HEK293 (cell line): Measurements from ENCODE around the gene RER1.

Experiments
- CTCF ChIA-PET: fragments of 350-600 bp; formaldehyde crosslinking; extraction: SDS; loops from one replicate; lab custom pipeline; 2021; ENCODE audit warnings: antibody characterized with exemption; lab: Yijun Ruan, JAX
- POLR2A ChIA-PET: fragments of 300-600 bp; formaldehyde crosslinking; extraction: SDS; loops from one replicate; lab custom pipeline; 2020; ENCODE audit warnings: antibody characterized with exemption, inconsistent platforms; lab: Yijun Ruan, JAX
- H3K27ac ChIP-seq: fragments of 200-500 bp; sonication (Bioruptor generic); 2 replicates; pipeline ENCODE4 v1.5.1; 2014; ENCODE audit warnings: low read depth, low read length, control low read depth, inconsistent platforms; ENCODE audit errors: extremely low read depth
- H3K36me3 ChIP-seq, 2 experiments: fragments of 200-500 bp in 1 of 2; sonication (Bioruptor generic) in 1 of 2; 1 replicate in 1 of 2; 2 replicates in 1 of 2; pipeline ENCODE4 v1.5.1; 2014 to 2017; ENCODE audit warnings: inconsistent platforms in 2 of 2, low read length in 2 of 2; ENCODE audit not compliant: control insufficient read depth in 2 of 2, insufficient read depth in 1 of 2
- H3K4me1 ChIP-seq: fragments of 200-500 bp; sonication (Bioruptor generic); 2 replicates; pipeline ENCODE4 v1.5.1; 2014; ENCODE audit warnings: mild to moderate bottlenecking, low read length, inconsistent platforms; ENCODE audit not compliant: control insufficient read depth, insufficient read depth
- H3K4me3 ChIP-seq: 2 replicates; pipeline ENCODE4 v1.5.1; 2011; ENCODE audit warnings: low read depth, mild to moderate bottlenecking, control low read depth, low read length, moderate library complexity
- H3K9me3 ChIP-seq: fragments of 200-500 bp; sonication (Bioruptor generic); 2 replicates; pipeline ENCODE4 v1.5.1; 2014; ENCODE audit warnings: low read depth, low read length, inconsistent platforms; ENCODE audit not compliant: control insufficient read depth, insufficient read depth
- EGR2 ChIP-seq: fragments of 450-650 bp; formaldehyde crosslinking; IDR thresholded peaks from 2 replicates; pipeline ENCODE4 v1.5.1; 2016; ENCODE audit warnings: low read depth, missing biosample characterization, missing genetic modification characterization
- GLIS2 ChIP-seq: fragments of 450-650 bp; formaldehyde crosslinking; IDR thresholded peaks from 2 replicates; pipeline ENCODE4 v1.5.1; 2016; ENCODE audit warnings: missing biosample characterization, missing genetic modification characterization
- KLF8 ChIP-seq: fragments of 450-650 bp; formaldehyde crosslinking; IDR thresholded peaks from 2 replicates; pipeline ENCODE4 v1.5.1; 2016; ENCODE audit warnings: missing biosample characterization, missing genetic modification characterization
- PATZ1 ChIP-seq: fragments of 450-650 bp; formaldehyde crosslinking; IDR thresholded peaks from 2 replicates; pipeline ENCODE4 v1.5.1; 2016; ENCODE audit warnings: missing biosample characterization, missing genetic modification characterization
- SETDB1 ChIP-seq: IDR thresholded peaks from one replicate; pipeline ENCODE4 v1.6.1; 2017; ENCODE audit warnings: mild to moderate bottlenecking, low read length, moderate library complexity, mixed read lengths; ENCODE audit not compliant: insufficient read length
- YY2 ChIP-seq: fragments of 450-650 bp; formaldehyde crosslinking; IDR thresholded peaks from 2 replicates; pipeline ENCODE4 v1.5.1; 2016; ENCODE audit warnings: missing biosample characterization, missing genetic modification characterization
- ZFHX2 ChIP-seq: fragments of 450-650 bp; formaldehyde crosslinking; conservative IDR thresholded peaks from 2 replicates; pipeline ENCODE4 v1.5.1; 2016; ENCODE audit warnings: missing biosample characterization, missing genetic modification characterization
- ZIC2 ChIP-seq: fragments of 450-650 bp; formaldehyde crosslinking; IDR thresholded peaks from 2 replicates; pipeline ENCODE4 v1.5.1; 2016; ENCODE audit warnings: missing biosample characterization, missing genetic modification characterization
- ZNF311 ChIP-seq: fragments of 450-650 bp; formaldehyde crosslinking; IDR thresholded peaks from 2 replicates; pipeline ENCODE4 v1.5.1; 2017; ENCODE audit warnings: missing biosample characterization, missing genetic modification characterization, borderline replicate concordance
- ZNF350 ChIP-seq: fragments of 450-650 bp; formaldehyde crosslinking; IDR thresholded peaks from 2 replicates; pipeline ENCODE4 v1.5.0; 2017; ENCODE audit warnings: missing biosample characterization, mild to moderate bottlenecking, missing genetic modification characterization
- ZNF791 ChIP-seq: fragments of 450-650 bp; formaldehyde crosslinking; IDR thresholded peaks from 2 replicates; pipeline ENCODE4 v1.5.1; 2016; ENCODE audit warnings: missing biosample characterization, missing genetic modification characterization
- ZNF830 ChIP-seq: fragments of 450-650 bp; IDR thresholded peaks from 2 replicates; pipeline ENCODE4 v1.5.0; 2018; ENCODE audit warnings: missing biosample characterization, missing genetic modification characterization, low read depth, mild to moderate bottlenecking, moderate library complexity

The RER1 gene

GRCh38 chr1:2358651-2359640, 32.7 kb upstream of the RER1 start:
- peak; percentile 39; the same call in 1 of the 2 replicates for TF ChIP-seq EGR2 (tag by site-specific recombination)
- no peak for TF ChIP-seq ZIC2 (tag by site-specific recombination)
- 0 out of 2 replicates have a peak, but pooled peaks have one; percentile 22 for TF ChIP-seq GLIS2 (tag by site-specific recombination)
- peak; percentile 45 for TF ChIP-seq ZFHX2 (tag by site-specific recombination)
- TF ChIP-seq, all 188 proteins: peak for 3
- POLR2A ChIA-PET, result no interaction called here
- H3K36me3 ChIP-seq, result no peaks in the 10 kb centered on the region; a peak in 1 of 3 replicates
- CTCF ChIA-PET, result interaction anchor here (0.6 to 1.1 kb wide), 4 partner anchors 23 to 164 kb away, joined by 3 to 4 read pairs (median 3); no protein-coding TSS in a partner anchor
- H3K4me1 ChIP-seq, result no peaks in the 10 kb centered on the region
- no peak overlapping the region for H3K27ac ChIP-seq
- H3K4me3 ChIP-seq, result no peak overlapping the region
- no peaks in the 10 kb centered on the region for H3K9me3 ChIP-seq

GRCh38 chr1:2360588-2361364, 30.9 kb upstream of the RER1 start:
- Histone ChIP-seq H3K36me3 (no peaks in the 10 kb centered on the region; a peak in 1 of 3 replicates), H3K4me3 (no peak overlapping the region), H3K9me3 (no peaks in the 10 kb centered on the region), H3K27ac (no peak overlapping the region), H3K4me1 (no peaks in the 10 kb centered on the region)
- ChIA-PET POLR2A (no interaction called here), CTCF (interaction anchor here (0.8 kb wide), 1 partner anchor 166 kb away, joined by 6 read pairs; the partner anchor contains the start of gene FAAP20)
- TF ChIP-seq ZNF791 (tag by site-specific recombination) (no peak), KLF8 (tag by site-specific recombination) (no peak), YY2 (no peak), ZNF350 (no peak), ZNF311 (tag by site-specific recombination) (no peak), PATZ1 (tag by site-specific recombination) (no peak)

DNA sequence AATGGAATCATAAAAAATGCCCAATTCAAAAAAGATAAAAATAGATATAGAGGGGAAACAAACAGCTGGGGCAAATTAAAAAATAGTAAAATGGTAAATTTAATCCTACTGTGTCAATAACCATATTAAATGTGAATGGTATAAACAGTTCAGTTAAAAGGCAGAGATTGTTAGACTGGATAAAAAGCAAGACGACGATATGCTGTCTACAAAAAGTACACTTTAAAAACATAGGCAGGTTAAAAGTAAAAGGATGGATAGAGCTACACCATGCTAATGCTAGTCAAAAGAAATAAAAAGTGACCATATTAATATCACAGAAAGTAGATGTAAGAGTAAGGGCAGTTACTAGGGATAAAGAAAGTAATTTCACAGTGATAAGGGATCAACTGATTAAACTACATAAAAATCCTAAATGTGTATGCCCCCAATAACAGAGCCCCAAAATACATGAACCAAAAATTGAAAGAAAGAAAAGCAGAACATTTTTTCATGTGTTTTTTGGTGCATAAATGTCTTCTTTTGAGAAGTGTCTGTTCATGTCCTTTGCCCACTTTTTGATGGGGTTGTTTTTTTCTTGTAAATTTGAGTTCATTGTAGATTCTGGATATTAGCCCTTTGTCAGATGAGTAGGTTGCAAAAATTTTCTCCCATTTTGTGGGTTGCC, 27.7 kb upstream of the RER1 start:
- TF ChIP-seq SETDB1, result peak; percentile 64
- no peak for TF ChIP-seq ZNF830
- no peak overlapping the region for H3K4me3 ChIP-seq
- no peaks in the 10 kb centered on the region for H3K9me3 ChIP-seq
- H3K36me3 ChIP-seq, result no peaks in the 10 kb centered on the region; a peak in 1 of 3 replicates
- H3K27ac ChIP-seq, result no peak overlapping the region
- ChIA-PET CTCF (interaction anchor here (0.6 kb wide), 1 partner anchor 18 kb away, joined by 3 read pairs; no protein-coding TSS in a partner anchor), POLR2A (no interaction called here)
- H3K4me1 ChIP-seq, result no peaks in the 10 kb centered on the region
